Tibial artery (tissue), 4 donors: ENCODE measurements around the gene HMCN1.

Experiments used
- DNase-seq, 2 donors: peaks; one replicate each; pipeline ENCODE4 v3.0.0-alpha.2; 2019
- H3K27ac ChIP-seq, 2 donors: fragments of 200-600 bp; sonication (generic) in 1 of 2; 1 replicate in 1 of 2; 2 replicates in 1 of 2; pipeline ENCODE4 v1.5.1; 2018 to 2019; ENCODE audit warnings: mild to moderate bottlenecking in 1 of 2
- H3K27me3 ChIP-seq, 2 donors: fragments of 200-600 bp; sonication (generic) in 1 of 2; one replicate each; pipeline versions ENCODE4 v1.5.1 to v1.6.0; 2016 to 2019
- H3K36me3 ChIP-seq, 3 donors: fragments of 200-600 bp; sonication (generic) in 2 of 3; one replicate each; pipeline ENCODE4 v1.5.1; 2016 to 2019; ENCODE audit warnings: mild to moderate bottlenecking in 2 of 3
- H3K4me1 ChIP-seq, 4 donors: fragments of 200-600 bp; sonication (generic) in 2 of 4; 1 replicate in 3 of 4; 2 replicates in 1 of 4; pipeline ENCODE4 v1.5.1; 2016 to 2019
- H3K4me3 ChIP-seq, 2 donors: fragments of 200-600 bp; sonication (generic) in 1 of 2; 1 replicate in 1 of 2; 2 replicates in 1 of 2; pipeline ENCODE4 v1.5.1; 2018 to 2019; ENCODE audit warnings: mild to moderate bottlenecking in 2 of 2
- H3K9me3 ChIP-seq, 3 donors: fragments of 200-600 bp; sonication (generic) in 1 of 3; one replicate each; pipeline ENCODE4 v1.5.1; 2016 to 2019
- CTCF ChIP-seq, 2 experiments: fragments of 200-600 bp in 1 of 2; fragments of 450-650 bp in 1 of 2; IDR thresholded peaks; one replicate each; pipeline ENCODE4 v1.5.1; 2017 to 2019; ENCODE audit warnings: antibody characterized with exemption in 2 of 2, mild to moderate bottlenecking in 1 of 2, moderate library complexity in 1 of 2
- intact Hi-C: fragments of 100-400 bp; cut with DNase I; formaldehyde crosslinking; loops from one replicate; pipeline ENCODE4 v1.15.0; 2023; ENCODE audit warnings: low total_unique reads

The HMCN1 gene

GRCh38 chr1:186094172-186094571, 360.0 kb downstream of the HMCN1 start:
- Histone ChIP-seq H3K4me1 (peaks cover 0 to 4% (median 0%) of the 10 kb centered on the region in 4 donors), H3K4me3 (no peak overlapping the region), H3K36me3 (no peaks in the 10 kb centered on the region), H3K9me3 (no peaks in the 10 kb centered on the region), H3K27ac (no peak overlapping the region), H3K27me3 (no peaks in the 10 kb centered on the region)
- intact Hi-C loops = no loop called here
- no peak for TF ChIP-seq CTCF (IDR thresholded peaks at IDR 0.05)
- no peak for DNase-seq

- Histone ChIP-seq H3K4me3 (no peak overlapping the region), H3K9me3 (no peaks in the 10 kb centered on the region), H3K27ac (no peak overlapping the region), H3K36me3 (no peaks in the 10 kb centered on the region), H3K4me1 (peaks cover 0 to 19% (median 0%) of the 10 kb centered on the region in 4 donors), H3K27me3 (no peaks in the 10 kb centered on the region)
- no peak for DNase-seq
- intact Hi-C loops = no loop called here
- TF ChIP-seq CTCF (IDR thresholded peaks at IDR 0.05) = no peak
Observed at GRCh38 chr1:186099336-186100104, 365.3 kb downstream of the HMCN1 start.

- Histone ChIP-seq H3K36me3 (no peaks in the 10 kb centered on the region), H3K4me3 (no peak overlapping the region), H3K27ac (peak overlapping the region in 1 of 2 donors; percentile 46), H3K9me3 (no peaks in the 10 kb centered on the region), H3K27me3 (no peaks in the 10 kb centered on the region), H3K4me1 (peaks cover 0 to 27% (median 0%) of the 10 kb centered on the region in 4 donors)
- intact Hi-C loops = no loop called here
- TF ChIP-seq CTCF (IDR thresholded peaks at IDR 0.05) = no peak
- DNase-seq = no peak
Observed at GRCh38 chr1:186102107-186102506, 367.9 kb downstream of the HMCN1 start.

GRCh38 chr1:186102547-186103148, 368.5 kb downstream of the HMCN1 start:
- no peak for TF ChIP-seq CTCF (IDR thresholded peaks at IDR 0.05)
- Histone ChIP-seq H3K4me3 (no peak overlapping the region), H3K4me1 (peaks cover 0 to 27% (median 0%) of the 10 kb centered on the region in 4 donors), H3K9me3 (no peaks in the 10 kb centered on the region), H3K27me3 (no peaks in the 10 kb centered on the region), H3K36me3 (no peaks in the 10 kb centered on the region), H3K27ac (peak overlapping the region in 1 of 2 donors; percentile 46)
- DNase-seq = peak in 1 of 2 donors; percentile 30
- intact Hi-C loops = no loop called here

GRCh38 chr1:186104459-186104858, 370.3 kb downstream of the HMCN1 start:
- H3K4me1 ChIP-seq = peaks cover 0 to 27% (median 0%) of the 10 kb centered on the region in 4 donors
- H3K36me3 ChIP-seq = no peaks in the 10 kb centered on the region
- H3K9me3 ChIP-seq = no peaks in the 10 kb centered on the region
- no peaks in the 10 kb centered on the region for H3K27me3 ChIP-seq
- DNase-seq = no peak
- no peak for TF ChIP-seq CTCF (IDR thresholded peaks at IDR 0.05)
- no peak overlapping the region for H3K4me3 ChIP-seq
- intact Hi-C loops = no loop called here
- H3K27ac ChIP-seq = no peak overlapping the region
